ENCODE results near the gene ARHGEF10L.

DNA sequence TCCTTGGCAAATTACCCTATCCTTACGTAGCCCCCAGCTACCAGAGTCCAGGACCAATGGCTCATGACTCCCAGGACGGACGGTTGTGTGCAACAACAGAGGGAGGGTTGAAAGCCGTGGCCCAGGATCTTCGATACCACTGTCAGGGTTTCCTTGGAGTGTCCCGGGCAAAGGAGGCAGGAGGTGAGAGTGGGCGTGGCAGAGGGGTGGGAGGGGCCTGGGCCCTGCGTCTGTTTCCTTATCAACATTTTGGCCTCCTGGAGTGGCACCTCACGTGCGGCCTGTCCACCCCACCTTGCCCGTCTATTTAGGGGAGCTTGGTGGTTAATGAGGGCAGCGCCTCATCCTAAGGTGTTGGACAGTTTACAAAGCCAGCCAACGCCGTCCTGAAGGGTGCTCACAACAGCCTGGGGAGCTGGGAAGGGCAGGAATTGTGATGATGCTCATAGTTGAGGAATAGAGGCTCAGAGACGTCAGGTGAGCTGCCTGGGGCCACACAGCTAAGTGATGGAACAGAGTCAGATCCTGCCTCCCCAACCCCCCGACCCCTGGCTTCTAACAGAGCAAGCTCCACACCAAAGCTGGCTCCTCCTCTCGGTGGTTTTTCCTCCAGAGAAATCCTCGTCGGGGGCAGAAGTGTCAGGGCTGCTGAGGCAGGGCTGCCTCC, 17.4 kb upstream of the ARHGEF10L start:
- TF ChIP-seq, protein P1, sequence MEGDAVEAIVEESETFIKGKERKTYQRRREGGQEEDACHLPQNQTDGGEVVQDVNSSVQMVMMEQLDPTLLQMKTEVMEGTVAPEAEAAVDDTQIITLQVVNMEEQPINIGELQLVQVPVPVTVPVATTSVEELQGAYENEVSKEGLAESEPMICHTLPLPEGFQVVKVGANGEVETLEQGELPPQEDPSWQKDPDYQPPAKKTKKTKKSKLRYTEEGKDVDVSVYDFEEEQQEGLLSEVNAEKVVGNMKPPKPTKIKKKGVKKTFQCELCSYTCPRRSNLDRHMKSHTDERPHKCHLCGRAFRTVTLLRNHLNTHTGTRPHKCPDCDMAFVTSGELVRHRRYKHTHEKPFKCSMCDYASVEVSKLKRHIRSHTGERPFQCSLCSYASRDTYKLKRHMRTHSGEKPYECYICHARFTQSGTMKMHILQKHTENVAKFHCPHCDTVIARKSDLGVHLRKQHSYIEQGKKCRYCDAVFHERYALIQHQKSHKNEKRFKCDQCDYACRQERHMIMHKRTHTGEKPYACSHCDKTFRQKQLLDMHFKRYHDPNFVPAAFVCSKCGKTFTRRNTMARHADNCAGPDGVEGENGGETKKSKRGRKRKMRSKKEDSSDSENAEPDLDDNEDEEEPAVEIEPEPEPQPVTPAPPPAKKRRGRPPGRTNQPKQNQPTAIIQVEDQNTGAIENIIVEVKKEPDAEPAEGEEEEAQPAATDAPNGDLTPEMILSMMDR (optimal IDR thresholded peaks at IDR 0.05 in 1 of 3, IDR thresholded peaks at IDR 0.05 in 1 of 3, conservative IDR thresholded peaks at IDR 0.05 in 1 of 3; ENCODE audit: extremely low read depth in 1 of 3, insufficient read depth in 2 of 3, low read length in 3 of 3): no peak
- TF ChIP-seq EZH2 (IDR thresholded peaks at IDR 0.05; ENCODE audit: low read length): no peak

Data from keratinocyte (primary cell).